ENCODE measurements around the gene PSMC3IP. TPM values are rescaled to one million over a fixed set of nuclear protein-coding genes. Genes with fewer than 3 reads are reported as not detected.

PSMC3IP gene
- polyA plus RNA-seq, 3 donors: 1.2 TPM; not detected in 2

- DNase-seq: peak; percentile 54 to 75 (median 73)
- Mint-ChIP-seq H3K9me3 (no peaks in the 10 kb centered on the region), H3K36me3 (peaks cover 87 to 94% of the 10 kb centered on the region in 2 donors), H3K4me1 (peaks cover 25% of the 10 kb centered on the region), H3K27ac (peak overlapping the region; percentile 84 to 94 (median 93)), H3K4me3 (peak overlapping the region in 1 of 2 donors; percentile 61), H3K27me3 (ENCODE audit: low read depth in 3 of 3) (peaks cover 0 to 3% (median 0%) of the 10 kb centered on the region in 3 donors)
- intact Hi-C loops (cut with micrococcal nuclease): no loop called here
- Histone ChIP-seq H3K27me3 (ENCODE audit: control insufficient read depth in 2 of 2, insufficient read depth in 2 of 2, low read length in 2 of 2) (no peaks in the 10 kb centered on the region), H3K27ac (ENCODE audit: low read depth in 1 of 2, low read length in 2 of 2) (peak overlapping the region; percentile 55 to 74), H3K9me3 (replicated peaks in 1 of 2; ENCODE audit: control insufficient read depth in 1 of 2, insufficient read depth in 1 of 2, low read length in 2 of 2) (no peaks in the 10 kb centered on the region), H3K79me2 (ENCODE audit: insufficient read depth, low read length) (no peaks in the 10 kb centered on the region), H3K4me2 (replicated peaks; ENCODE audit: extremely low read depth, low read length, poor library complexity, severe bottlenecking) (peak overlapping the region; percentile 42), H4K20me1 (ENCODE audit: insufficient read depth, low read length) (peaks cover 4% of the 10 kb centered on the region), H2AFZ (ENCODE audit: insufficient read depth, low read depth, low read length, poor library complexity, severe bottlenecking) (no peak overlapping the region), H3K9ac (ENCODE audit: insufficient read depth, low read length, poor library complexity, severe bottlenecking) (no peak overlapping the region), H3K36me3 (replicated peaks in 1 of 2; ENCODE audit: control insufficient read depth in 1 of 2, insufficient read depth in 2 of 2, low read length in 2 of 2) (peaks cover 78 to 96% of the 10 kb centered on the region in 2 donors), H3K4me3 (replicated peaks in 1 of 3; ENCODE audit: low read depth in 2 of 3, low read length in 3 of 3) (peak overlapping the region in 1 of 3 experiments; percentile 32), H3K4me1 (ENCODE audit: control insufficient read depth in 1 of 2, insufficient read depth in 2 of 2, low read length in 2 of 2) (peaks cover 16 to 19% of the 10 kb centered on the region in 2 donors)
- no peak for TF ChIP-seq CTCF (IDR thresholded peaks at IDR 0.05)
- WGBS (ENCODE audit: insufficient coverage): 42% methylated on average over 7 of the region's 9 CpGs
Measured at GRCh38 chr17:42584880-42585279, 7.4 kb upstream of the PSMC3IP start.

- Mint-ChIP-seq H3K36me3 (peaks cover 63 to 74% of the 10 kb centered on the region in 2 donors), H3K4me1 (peaks cover 42% of the 10 kb centered on the region), H3K4me3 (no peak overlapping the region), H3K27ac (peak overlapping the region in 1 of 7 donors; percentile 16), H3K9me3 (peaks cover 0 to 2% (median 0%) of the 10 kb centered on the region in 7 donors), H3K27me3 (ENCODE audit: low read depth in 3 of 3) (no peaks in the 10 kb centered on the region)
- H3K9me3 ChIP-seq (replicated peaks in 1 of 2; ENCODE audit: control insufficient read depth in 1 of 2, insufficient read depth in 1 of 2, low read length in 2 of 2): no peaks in the 10 kb centered on the region
- peaks cover 52 to 71% of the 10 kb centered on the region in 2 donors for H3K36me3 ChIP-seq (replicated peaks in 1 of 2; ENCODE audit: control insufficient read depth in 1 of 2, insufficient read depth in 2 of 2, low read length in 2 of 2)
- peaks cover 4% of the 10 kb centered on the region for H3K79me2 ChIP-seq (ENCODE audit: insufficient read depth, low read length)
- H3K4me3 ChIP-seq (replicated peaks in 1 of 3; ENCODE audit: low read depth in 2 of 3, low read length in 3 of 3): no peak overlapping the region
- no peak overlapping the region for H3K27ac ChIP-seq (ENCODE audit: low read depth in 1 of 2, low read length in 2 of 2)
- no peaks in the 10 kb centered on the region for H3K27me3 ChIP-seq (ENCODE audit: control insufficient read depth in 2 of 2, insufficient read depth in 2 of 2, low read length in 2 of 2)
- H3K4me2 ChIP-seq (replicated peaks; ENCODE audit: extremely low read depth, low read length, poor library complexity, severe bottlenecking): no peak overlapping the region
- 96% methylated on average over 10 of the region's 10 CpGs for WGBS (ENCODE audit: insufficient coverage)
- intact Hi-C loops (cut with micrococcal nuclease): no loop called here
- TF ChIP-seq CTCF (IDR thresholded peaks at IDR 0.05): no peak
- no peak overlapping the region for H2AFZ ChIP-seq (ENCODE audit: insufficient read depth, low read depth, low read length, poor library complexity, severe bottlenecking)
- peaks cover 38 to 42% of the 10 kb centered on the region in 2 donors for H3K4me1 ChIP-seq (ENCODE audit: control insufficient read depth in 1 of 2, insufficient read depth in 2 of 2, low read length in 2 of 2)
- no peak overlapping the region for H3K9ac ChIP-seq (ENCODE audit: insufficient read depth, low read length, poor library complexity, severe bottlenecking)
- DNase-seq: no peak
- H4K20me1 ChIP-seq (ENCODE audit: insufficient read depth, low read length): peaks cover 10% of the 10 kb centered on the region
Measured at GRCh38 chr17:42581744-42582270, 4.3 kb upstream of the PSMC3IP start.

All from CD14-positive monocyte (primary cell).